Right kidney (tissue), 1 donor: ENCODE measurements around the gene IGFL3.
"Not testable (repeated sequence)": the region's sequence is repeated elsewhere in the genome, so short reads cannot be mapped to it uniquely, and the experiment has no call there.

Experiments used
- DNase-seq: peaks from one replicate; pipeline ENCODE4 v3.0.0-alpha.2; 2016

Gene IGFL3

GRCh38 chr19:46125447-46125846 lies 959 bp upstream of the IGFL3 start:
- DNase-seq: no peak

- no peak for DNase-seq
Measured at GRCh38 chr19:46118136-46118535, 6.4 kb downstream of the IGFL3 start.

GRCh38 chr19:46116121-46116520 lies 8.4 kb downstream of the IGFL3 start:
- DNase-seq: no peak

GRCh38 chr19:46115396-46116106 lies 8.9 kb downstream of the IGFL3 start:
- DNase-seq: no peak

GRCh38 chr19:46113726-46114125 lies 10.8 kb downstream of the IGFL3 start:
- no peak for DNase-seq

- no peak for DNase-seq
Measured at GRCh38 chr19:46112527-46112926, 12.0 kb downstream of the IGFL3 start.

- no peak for DNase-seq
Measured at GRCh38 chr19:46111376-46111775, 13.1 kb downstream of the IGFL3 start.

- no peak for DNase-seq
Measured at GRCh38 chr19:46109876-46110275, 14.6 kb downstream of the IGFL3 start.

- DNase-seq: no peak
Measured at GRCh38 chr19:46107371-46107770, 17.1 kb downstream of the IGFL3 start.

GRCh38 chr19:46102333-46102732 lies 22.2 kb downstream of the IGFL3 start:
- DNase-seq: not testable (repeated sequence)

GRCh38 chr19:46101293-46101692 lies 23.2 kb downstream of the IGFL3 start:
- DNase-seq: no peak

- DNase-seq: no peak
Measured at GRCh38 chr19:46100344-46100743, 24.1 kb downstream of the IGFL3 start.

- no peak for DNase-seq
Measured at GRCh38 chr19:46090444-46090843, 34.0 kb downstream of the IGFL3 start.

GRCh38 chr19:46089432-46089831 lies 35.1 kb downstream of the IGFL3 start:
- DNase-seq: no peak

- DNase-seq: no peak
Measured at GRCh38 chr19:46088101-46088500, 36.4 kb downstream of the IGFL3 start.

GRCh38 chr19:46085888-46086287 lies 38.6 kb downstream of the IGFL3 start:
- DNase-seq: no peak

GRCh38 chr19:46082728-46083050 lies 41.8 kb downstream of the IGFL3 start:
- no peak for DNase-seq

GRCh38 chr19:46081928-46082727 lies 42.4 kb downstream of the IGFL3 start:
- no peak for DNase-seq

GRCh38 chr19:46080561-46080960 lies 43.9 kb downstream of the IGFL3 start:
- no peak for DNase-seq

GRCh38 chr19:46079576-46079975 lies 44.9 kb downstream of the IGFL3 start:
- no peak for DNase-seq

- not testable (repeated sequence) for DNase-seq
Measured at GRCh38 chr19:46078573-46079332, 45.7 kb downstream of the IGFL3 start.

- no peak for DNase-seq
Measured at GRCh38 chr19:46077815-46078167, 46.7 kb downstream of the IGFL3 start.
